ENCODE data around the gene UBE2L3. TPM values are rescaled to one million over a fixed set of nuclear protein-coding genes. Genes with fewer than 3 reads are reported as not detected.

UBE2L3 gene
- total and polyA plus RNA-seq, 2 of the 13 experiments (the other 11 are each of a cell fraction or from before 2014, with no cell fraction given), result 30.2 to 58.1 TPM

GRCh38 chr22:21567456-21568346 lies at the start of gene UBE2L3 (continued):
- TF ChIP-seq SIX4 (CRISPR knock-in tag; IDR thresholded peaks at IDR 0.05), result 0 out of 2 replicates have a peak, but pooled peaks have one; percentile 24
- no peak for TF ChIP-seq KLF13 (CRISPR knock-in tag; IDR thresholded peaks at IDR 0.05)
- peak; percentile 50 for TF ChIP-seq BCL6 (CRISPR knock-in tag; IDR thresholded peaks at IDR 0.05)
- 0 out of 2 replicates have a peak, but pooled peaks have one; percentile 53 for TF ChIP-seq ZNF570 (CRISPR knock-in tag; IDR thresholded peaks at IDR 0.05; ENCODE audit: borderline replicate concordance)
- TF ChIP-seq DNMT1 (CRISPR knock-in tag; IDR thresholded peaks at IDR 0.05), result 0 out of 2 replicates have a peak, but pooled peaks have one; percentile 26
- peak; percentile 67; the same call in 1 of the 2 replicates for TF ChIP-seq MTA1 (CRISPR knock-in tag; IDR thresholded peaks at IDR 0.05; ENCODE audit: borderline replicate concordance)
- peak; percentile 59 for TF ChIP-seq ZNF781 (CRISPR knock-in tag; IDR thresholded peaks at IDR 0.05; ENCODE audit: borderline replicate concordance, not compliant biosample characterization)
- peak; percentile 94 for TF ChIP-seq RBFOX2 (IDR thresholded peaks at IDR 0.05; ENCODE audit: low read depth, low read length)
- peak; percentile 85; the same call in 1 of the 2 replicates for TF ChIP-seq ZNF510 (CRISPR knock-in tag; IDR thresholded peaks at IDR 0.05; ENCODE audit: low read depth)
- TF ChIP-seq HOXD1 (CRISPR knock-in tag; IDR thresholded peaks at IDR 0.05), result peak; percentile 82
- peak; percentile 53; the same call in 1 of the 2 replicates for TF ChIP-seq TFE3 (CRISPR knock-in tag; IDR thresholded peaks at IDR 0.05)
- TF ChIP-seq MED1 (CRISPR knock-in tag; IDR thresholded peaks at IDR 0.05), result peak; percentile 61
- TF ChIP-seq ZNF205 (CRISPR knock-in tag; IDR thresholded peaks at IDR 0.05), result peak; percentile 62
- TF ChIP-seq EZH2 (conservative IDR thresholded peaks at IDR 0.05; ENCODE audit: low read depth, low read length), result no peak
- no peak for TF ChIP-seq TBP (CRISPR knock-in tag; IDR thresholded peaks at IDR 0.05)
- peak; percentile 74; the same call in 1 of the 2 replicates for TF ChIP-seq ZNF124 (CRISPR knock-in tag; IDR thresholded peaks at IDR 0.05)
- TF ChIP-seq ZFP82 (CRISPR knock-in tag; IDR thresholded peaks at IDR 0.05; ENCODE audit: borderline replicate concordance), result 0 out of 2 replicates have a peak, but pooled peaks have one; percentile 64
- no peak for TF ChIP-seq U2AF2 (IDR thresholded peaks at IDR 0.05; ENCODE audit: low read depth, low read length)
- no peak for TF ChIP-seq SRF (IDR thresholded peaks at IDR 0.05; ENCODE audit: low read depth, low read length)
- TF ChIP-seq MAX (IDR thresholded peaks at IDR 0.05), result peak; percentile 31; the same call in 1 of the 2 replicates
- TF ChIP-seq ZNF614 (CRISPR knock-in tag; IDR thresholded peaks at IDR 0.05; ENCODE audit: borderline replicate concordance), result peak; percentile 41; the same call in 1 of the 2 replicates
- peak; percentile 70 for TF ChIP-seq ZNF331 (CRISPR knock-in tag; IDR thresholded peaks at IDR 0.05)
- TF ChIP-seq ARHGAP35 (CRISPR knock-in tag; IDR thresholded peaks at IDR 0.05; ENCODE audit: borderline replicate concordance), result peak; percentile 74; the same call in 1 of the 2 replicates
- TF ChIP-seq ZBED4 (CRISPR knock-in tag; IDR thresholded peaks at IDR 0.05; ENCODE audit: borderline replicate concordance), result peak; percentile 74
